Stomach smooth muscle (tissue), 2 donors: Measurements from ENCODE around the gene BOLA1.

ENCODE experiments used
- H3K27ac ChIP-seq: one replicate; pipeline ENCODE4 v1.7.0; 2013; ENCODE audit warnings: mild to moderate bottlenecking, low read length, inconsistent platforms
- H3K27me3 ChIP-seq, 2 donors: one replicate each; pipeline ENCODE4 v1.7.0; 2013; ENCODE audit warnings: low read length in 2 of 2; ENCODE audit not compliant: insufficient read depth in 2 of 2, control insufficient read depth in 1 of 2
- H3K36me3 ChIP-seq, 2 donors: one replicate each; pipeline ENCODE4 v1.7.0; 2013; ENCODE audit warnings: low read length in 2 of 2; ENCODE audit not compliant: control insufficient read depth in 2 of 2, insufficient read depth in 2 of 2
- H3K4me1 ChIP-seq: one replicate; pipeline ENCODE4 v1.7.0; 2013; ENCODE audit warnings: low read length; ENCODE audit not compliant: control insufficient read depth, insufficient read depth
- H3K4me3 ChIP-seq, 2 donors: one replicate each; pipeline ENCODE4 v1.7.0; 2013; ENCODE audit warnings: low read length in 2 of 2
- H3K9ac ChIP-seq, 2 donors: one replicate each; pipeline ENCODE4 v1.7.0; 2013; ENCODE audit warnings: low read length in 2 of 2, mild to moderate bottlenecking in 1 of 2
- H3K9me3 ChIP-seq, 2 donors: one replicate each; pipeline ENCODE4 v1.7.0; 2013; ENCODE audit warnings: low read length in 2 of 2; ENCODE audit not compliant: control insufficient read depth in 2 of 2
- donor health status: healthy.
- donor health status: Pancreatic carcinoma.

The BOLA1 gene

DNA sequence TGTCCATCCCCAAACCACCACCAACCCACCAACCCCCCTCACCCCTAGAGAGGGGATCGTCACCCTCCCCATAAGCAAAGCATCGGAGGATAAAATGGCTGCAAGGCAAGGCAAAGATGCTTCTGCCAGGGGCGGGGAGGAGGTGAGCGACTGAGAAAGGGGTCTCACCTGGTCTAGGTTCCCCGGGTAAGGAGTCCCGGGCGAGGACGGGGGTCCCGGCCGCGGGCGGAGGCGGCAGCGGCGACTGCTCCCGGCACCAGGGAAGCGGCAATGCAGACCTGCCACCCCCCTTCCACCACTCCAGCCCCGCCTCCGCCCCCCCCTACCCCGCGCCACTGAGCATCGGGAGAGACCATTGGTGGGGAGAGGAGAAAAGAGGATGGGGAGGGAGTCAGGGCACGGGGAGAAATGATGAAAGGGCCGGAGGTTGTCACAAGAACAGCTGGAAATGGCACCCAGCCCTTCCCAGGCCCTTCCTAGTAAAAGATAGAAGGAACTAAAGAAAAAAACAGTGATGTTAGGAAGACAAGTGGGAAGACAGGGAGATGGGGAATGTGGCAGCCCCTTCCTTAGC lies 18.3 kb downstream of the BOLA1 start, which contains the start of gene SV2A:
Gene SV2A, minus strand, starts transcription at position 274 of the 574 bp plus-strand sequence. CDS start 4,004 bp downstream, outside the sequence.
- Histone ChIP-seq H3K9ac (peak within 1 kb of the TSS; percentile 68 to 76), H3K27me3 (peaks cover 0 to 3% of the 10 kb centered on the region in 2 donors), H3K9me3 (no peaks in the 10 kb centered on the region), H3K36me3 (no peaks in the 10 kb centered on the region), H3K27ac (no peak within 1 kb of the TSS), H3K4me3 (peak within 1 kb of the TSS; percentile 79 to 84), H3K4me1 (peaks cover 14% of the 10 kb centered on the region)

- Histone ChIP-seq H3K4me1 (peaks cover 27% of the 10 kb centered on the region), H3K9ac (no peak overlapping the region), H3K27ac (no peak overlapping the region)
Measured at GRCh38 chr1:149923626-149924025, 24.3 kb downstream of the BOLA1 start.

GRCh38 chr1:149925345-149925744 lies 26.0 kb downstream of the BOLA1 start:
- Histone ChIP-seq H3K9ac (no peak overlapping the region), H3K36me3 (peaks cover 46 to 50% of the 10 kb centered on the region in 2 donors), H3K27ac (no peak overlapping the region), H3K27me3 (no peaks in the 10 kb centered on the region), H3K4me3 (no peak overlapping the region), H3K4me1 (peaks cover 28% of the 10 kb centered on the region), H3K9me3 (no peaks in the 10 kb centered on the region)

More at GRCh38 chr1:149923626-149924025, 24.3 kb downstream of the BOLA1 start:
- Histone ChIP-seq H3K36me3 (peaks cover 33 to 38% of the 10 kb centered on the region in 2 donors), H3K9me3 (no peaks in the 10 kb centered on the region), H3K27me3 (no peaks in the 10 kb centered on the region), H3K4me3 (no peak overlapping the region)

- Histone ChIP-seq H3K27ac (no peak overlapping the region), H3K27me3 (no peaks in the 10 kb centered on the region), H3K4me1 (peaks cover 28% of the 10 kb centered on the region), H3K9me3 (no peaks in the 10 kb centered on the region), H3K36me3 (peaks cover 46 to 53% of the 10 kb centered on the region in 2 donors), H3K9ac (no peak overlapping the region), H3K4me3 (peak overlapping the region in 1 of 2 donors; percentile 98)
Measured at GRCh38 chr1:149925751-149926150, 26.4 kb downstream of the BOLA1 start.

GRCh38 chr1:149926296-149926695 lies 26.9 kb downstream of the BOLA1 start:
- H3K4me1 ChIP-seq, result peaks cover 28% of the 10 kb centered on the region
- H3K9ac ChIP-seq, result no peak overlapping the region
- peaks cover 51 to 53% of the 10 kb centered on the region in 2 donors for H3K36me3 ChIP-seq
- H3K9me3 ChIP-seq, result no peaks in the 10 kb centered on the region
- no peaks in the 10 kb centered on the region for H3K27me3 ChIP-seq
- peak overlapping the region; percentile 91 to 98 for H3K4me3 ChIP-seq
- no peak overlapping the region for H3K27ac ChIP-seq

DNA sequence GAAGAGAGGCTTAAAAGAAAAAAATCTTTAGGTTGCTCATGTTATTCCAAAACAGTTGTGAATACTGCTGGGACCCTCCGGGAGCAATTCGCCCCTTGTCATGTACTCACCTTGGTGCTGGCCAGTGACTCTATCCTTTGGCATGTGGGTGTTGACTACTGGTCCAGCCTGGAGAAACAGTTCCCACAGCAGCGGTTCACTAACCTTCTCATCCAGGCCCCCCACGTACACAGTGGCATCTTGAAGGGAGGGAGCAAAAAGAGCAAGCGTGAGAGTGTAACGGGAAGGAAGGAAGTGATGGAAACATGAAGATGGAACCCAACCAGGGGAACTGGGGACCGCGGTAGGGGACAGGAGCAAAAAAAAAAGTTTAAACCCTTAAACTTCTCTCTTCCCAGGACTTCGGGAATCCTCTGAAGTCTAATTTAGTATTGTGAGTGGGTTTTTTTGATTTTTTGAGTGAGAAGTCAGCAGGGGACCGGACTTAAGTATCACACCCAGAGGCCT lies 27.7 kb downstream of the BOLA1 start:
- Histone ChIP-seq H3K27me3 (no peaks in the 10 kb centered on the region), H3K9me3 (no peaks in the 10 kb centered on the region), H3K36me3 (peaks cover 57 to 59% of the 10 kb centered on the region in 2 donors), H3K9ac (peak overlapping the region; percentile 93 to 96), H3K4me3 (peak overlapping the region; percentile 91 to 98), H3K27ac (peak overlapping the region; percentile 95), H3K4me1 (peaks cover 28% of the 10 kb centered on the region)

- Histone ChIP-seq H3K27me3 (no peaks in the 10 kb centered on the region), H3K4me1 (peaks cover 28% of the 10 kb centered on the region), H3K9me3 (no peaks in the 10 kb centered on the region), H3K9ac (peak within 1 kb of the TSS; percentile 93 to 96), H3K36me3 (peaks cover 57 to 59% of the 10 kb centered on the region in 2 donors), H3K27ac (peak within 1 kb of the TSS; percentile 95), H3K4me3 (peak within 1 kb of the TSS; percentile 91 to 98)
Measured at GRCh38 chr1:149927563-149928400, 28.4 kb downstream of the BOLA1 start, which contains the start of gene SF3B4. Gene SF3B4, minus strand, starts transcription at chr1:149927803. Its CDS starts 44 bp downstream, at chr1:149927759.

GRCh38 chr1:149928401-149928724 lies 29.0 kb downstream of the BOLA1 start:
- H3K9me3 ChIP-seq, result no peaks in the 10 kb centered on the region

GRCh38 chr1:149929856-149930255 lies 30.5 kb downstream of the BOLA1 start:
- H3K9me3 ChIP-seq, result no peaks in the 10 kb centered on the region
- H3K27ac ChIP-seq, result peak overlapping the region; percentile 95
- no peak overlapping the region for H3K9ac ChIP-seq
- H3K4me1 ChIP-seq, result peaks cover 34% of the 10 kb centered on the region
- H3K4me3 ChIP-seq, result no peak overlapping the region
- H3K36me3 ChIP-seq, result peaks cover 39 to 48% of the 10 kb centered on the region in 2 donors
- no peaks in the 10 kb centered on the region for H3K27me3 ChIP-seq

More at GRCh38 chr1:149928401-149928724, 29.0 kb downstream of the BOLA1 start:
- Histone ChIP-seq H3K9ac (peak overlapping the region; percentile 93 to 96), H3K36me3 (peaks cover 54% of the 10 kb centered on the region in 2 donors), H3K27me3 (no peaks in the 10 kb centered on the region), H3K4me3 (peak overlapping the region; percentile 91 to 98), H3K4me1 (peaks cover 28% of the 10 kb centered on the region), H3K27ac (peak overlapping the region; percentile 95)

DNA sequence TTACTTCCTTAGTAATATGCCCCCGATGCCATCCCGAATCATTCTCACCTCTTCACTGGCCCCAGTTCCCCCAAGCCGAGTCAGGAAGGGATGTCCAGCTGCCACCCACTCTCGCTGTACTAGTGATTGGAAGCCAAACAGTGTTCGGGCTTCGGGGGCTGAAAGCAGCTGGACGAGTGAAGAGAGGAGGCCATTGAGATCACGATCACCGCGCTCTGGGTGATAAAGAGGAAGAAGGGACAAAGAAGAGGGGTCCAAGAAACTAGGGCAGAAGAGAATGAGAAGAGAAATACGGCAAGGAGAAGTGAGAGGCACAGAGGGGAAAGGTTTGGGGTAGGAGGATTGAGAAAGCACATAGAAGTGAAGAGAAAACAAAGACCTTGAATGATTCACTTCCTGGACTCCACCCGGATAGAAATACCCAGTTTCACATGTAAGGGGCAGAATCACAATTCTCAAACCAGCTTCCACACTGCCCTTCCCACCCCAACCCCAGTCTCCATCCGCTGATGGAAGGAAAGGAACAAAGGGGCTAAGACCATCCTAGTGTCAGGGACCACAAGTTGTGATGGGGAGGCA lies 31.9 kb downstream of the BOLA1 start:
- no peak overlapping the region for H3K9ac ChIP-seq
- no peaks in the 10 kb centered on the region for H3K9me3 ChIP-seq
- H3K36me3 ChIP-seq, result peaks cover 25 to 35% of the 10 kb centered on the region in 2 donors
- no peaks in the 10 kb centered on the region for H3K27me3 ChIP-seq
- no peak overlapping the region for H3K27ac ChIP-seq
- H3K4me1 ChIP-seq, result peaks cover 39% of the 10 kb centered on the region
- no peak overlapping the region for H3K4me3 ChIP-seq
